ENCODE measurements around the gene TBCC. TPM values are rescaled to one million over a fixed set of nuclear protein-coding genes. Genes with fewer than 3 reads are reported as not detected.

Gene TBCC
- total and polyA plus RNA-seq, 10 of the 15 experiments (the other 5 are each of a cell fraction or from before 2014, with no cell fraction given): 2.5 to 41.9 (median 20.3) TPM

DNA sequence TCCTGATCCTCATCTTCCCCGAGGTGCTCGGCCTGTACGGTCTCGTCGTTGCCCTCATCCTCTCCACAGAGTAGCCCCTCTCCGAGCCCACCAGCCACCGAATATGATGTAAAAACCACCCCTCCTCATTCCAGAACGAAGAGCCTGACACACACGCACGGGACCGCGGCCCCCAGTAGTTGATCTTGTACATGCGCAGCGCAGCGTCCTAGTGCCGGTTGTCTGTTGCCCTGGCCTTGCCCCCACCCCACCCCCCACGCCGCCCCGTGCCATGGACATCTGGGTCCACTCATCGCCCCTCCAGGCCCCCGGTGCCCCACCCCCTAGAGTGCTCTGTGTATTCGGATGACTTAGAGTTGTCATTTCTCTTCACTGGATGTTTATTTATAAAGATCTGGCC, 18.3 kb downstream of the TBCC start:
- no peak overlapping the region for H3K27ac ChIP-seq (ENCODE audit: control insufficient read depth, insufficient read depth)
- H3K9ac ChIP-seq (ENCODE audit: control insufficient read depth, insufficient read depth, low read length): no peak overlapping the region
- SMC1A ChIA-PET (ENCODE audit: uncharacterized antibody, unreplicated experiment): interaction anchor here (0.6 to 4.1 kb wide), 9 partner anchors 18 to 171 kb away, joined by 3 to 59 read pairs (median 4); partner anchors contain the start of genes RPL7L1 and TBCC
- WGBS (ENCODE audit: insufficient coverage, insufficient replicate concordance, low lambda C conversion rate, missing lambda C conversion rate): 99% methylated on average over 17 of the region's 22 CpGs
- H3K4me1 ChIP-seq (ENCODE audit: control insufficient read depth, insufficient read depth, low read length): peaks cover 10% of the 10 kb centered on the region; the same call in 1 of the 2 replicates
- no peaks in the 10 kb centered on the region for H3K36me3 ChIP-seq (ENCODE audit: control insufficient read depth in 2 of 2, insufficient read depth in 2 of 2, low read length in 1 of 2)
- no peaks in the 10 kb centered on the region for H3K27me3 ChIP-seq (replicated peaks in 1 of 2; ENCODE audit: control insufficient read depth in 2 of 2, insufficient read depth in 2 of 2, low read length in 1 of 2)
- ATAC-seq (no peak), DNase-seq (ENCODE audit: low read depth, low spot score) (no peak), FAIRE-seq (no peak)
- peak overlapping the region; percentile 89; the same call in 1 of the 2 replicates for H3K4me2 ChIP-seq (ENCODE audit: control insufficient read depth, insufficient read depth)
- H4K20me1 ChIP-seq (ENCODE audit: control insufficient read depth, insufficient read depth): no peaks in the 10 kb centered on the region
- no peaks in the 10 kb centered on the region for H3K9me3 ChIP-seq (replicated peaks; ENCODE audit: control insufficient read depth, insufficient read depth, low read length)
- RAD21 ChIA-PET (ENCODE audit: unreplicated experiment): interaction anchor here (1.5 to 2.5 kb wide), 5 partner anchors 18 to 149 kb away, joined by 3 to 46 read pairs (median 6); partner anchors contain the start of gene TBCC
- in situ Hi-C loops (cut with MboI) (loop anchor here (5.0 kb wide), 1 partner anchor 150 kb away; the partner anchor contains the start of gene RPL7L1), intact Hi-C loops (cut with micrococcal nuclease; ENCODE audit: unreplicated experiment) (loop anchor here (2.0 kb wide), 1 partner anchor 171 kb away; no protein-coding TSS in a partner anchor)
- no TSS peak for BruUV-seq (replicated peaks)
- TF ChIP-seq SP1 (IDR thresholded peaks at IDR 0.05; ENCODE audit: low read depth, low read length): no peak
- no peak for TF ChIP-seq YBX1 (IDR thresholded peaks at IDR 0.05)
- no peak for TF ChIP-seq RFX5 (IDR thresholded peaks at IDR 0.05; ENCODE audit: low read depth, low read length)
- no peak for TF ChIP-seq LARP7 (IDR thresholded peaks at IDR 0.05)
- TF ChIP-seq, protein P1, sequence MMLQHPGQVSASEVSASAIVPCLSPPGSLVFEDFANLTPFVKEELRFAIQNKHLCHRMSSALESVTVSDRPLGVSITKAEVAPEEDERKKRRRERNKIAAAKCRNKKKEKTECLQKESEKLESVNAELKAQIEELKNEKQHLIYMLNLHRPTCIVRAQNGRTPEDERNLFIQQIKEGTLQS (IDR thresholded peaks at IDR 0.05; ENCODE audit: borderline replicate concordance, extremely low read depth, low read depth, low read length): no peak
- TF ChIP-seq CBFB (IDR thresholded peaks at IDR 0.05; ENCODE audit: low read depth): no peak
- TF ChIP-seq, protein P2, sequence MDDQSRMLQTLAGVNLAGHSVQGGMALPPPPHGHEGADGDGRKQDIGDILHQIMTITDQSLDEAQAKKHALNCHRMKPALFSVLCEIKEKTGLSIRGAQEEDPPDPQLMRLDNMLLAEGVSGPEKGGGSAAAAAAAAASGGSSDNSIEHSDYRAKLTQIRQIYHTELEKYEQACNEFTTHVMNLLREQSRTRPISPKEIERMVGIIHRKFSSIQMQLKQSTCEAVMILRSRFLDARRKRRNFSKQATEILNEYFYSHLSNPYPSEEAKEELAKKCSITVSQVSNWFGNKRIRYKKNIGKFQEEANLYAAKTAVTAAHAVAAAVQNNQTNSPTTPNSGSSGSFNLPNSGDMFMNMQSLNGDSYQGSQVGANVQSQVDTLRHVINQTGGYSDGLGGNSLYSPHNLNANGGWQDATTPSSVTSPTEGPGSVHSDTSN (IDR thresholded peaks at IDR 0.05; ENCODE audit: insufficient replicate concordance, low read depth, low read length): no peak
- no peak for TF ChIP-seq WRNIP1 (IDR thresholded peaks at IDR 0.05; ENCODE audit: borderline replicate concordance, low read depth, low read length)
- TF ChIP-seq ZNF622 (IDR thresholded peaks at IDR 0.05): no peak
- TF ChIP-seq, protein P3, sequence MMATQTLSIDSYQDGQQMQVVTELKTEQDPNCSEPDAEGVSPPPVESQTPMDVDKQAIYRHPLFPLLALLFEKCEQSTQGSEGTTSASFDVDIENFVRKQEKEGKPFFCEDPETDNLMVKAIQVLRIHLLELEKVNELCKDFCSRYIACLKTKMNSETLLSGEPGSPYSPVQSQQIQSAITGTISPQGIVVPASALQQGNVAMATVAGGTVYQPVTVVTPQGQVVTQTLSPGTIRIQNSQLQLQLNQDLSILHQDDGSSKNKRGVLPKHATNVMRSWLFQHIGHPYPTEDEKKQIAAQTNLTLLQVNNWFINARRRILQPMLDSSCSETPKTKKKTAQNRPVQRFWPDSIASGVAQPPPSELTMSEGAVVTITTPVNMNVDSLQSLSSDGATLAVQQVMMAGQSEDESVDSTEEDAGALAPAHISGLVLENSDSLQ (IDR thresholded peaks at IDR 0.05): no peak
- no peak for TF ChIP-seq POU2F2 (IDR thresholded peaks at IDR 0.05; ENCODE audit: borderline replicate concordance, low read depth, low read length)
- no peak for TF ChIP-seq MEF2A (IDR thresholded peaks at IDR 0.05; ENCODE audit: insufficient read depth, low read depth, low read length)
- no peak for TF ChIP-seq CHD4 (IDR thresholded peaks at IDR 0.05)
- TF ChIP-seq MXI1 (IDR thresholded peaks at IDR 0.05; ENCODE audit: low read depth, low read length): no peak
- TF ChIP-seq, protein P4, sequence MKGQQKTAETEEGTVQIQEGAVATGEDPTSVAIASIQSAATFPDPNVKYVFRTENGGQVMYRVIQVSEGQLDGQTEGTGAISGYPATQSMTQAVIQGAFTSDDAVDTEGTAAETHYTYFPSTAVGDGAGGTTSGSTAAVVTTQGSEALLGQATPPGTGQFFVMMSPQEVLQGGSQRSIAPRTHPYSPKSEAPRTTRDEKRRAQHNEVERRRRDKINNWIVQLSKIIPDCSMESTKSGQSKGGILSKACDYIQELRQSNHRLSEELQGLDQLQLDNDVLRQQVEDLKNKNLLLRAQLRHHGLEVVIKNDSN (IDR thresholded peaks at IDR 0.05; ENCODE audit: borderline replicate concordance, extremely low read length, insufficient read depth, low read depth, low read length): no peak
- TF ChIP-seq RAD21 (IDR thresholded peaks at IDR 0.05; ENCODE audit: insufficient read depth, low read depth, low read length): no peak
- no peaks in the 10 kb centered on the region for H3K79me2 ChIP-seq (ENCODE audit: control insufficient read depth, insufficient read depth, low read length)
- H2AFZ ChIP-seq (ENCODE audit: control insufficient read depth, low read depth, low read length): peak overlapping the region; percentile 98
- CTCF ChIA-PET: interaction anchor here (1.0 to 3.9 kb wide), 9 partner anchors 14 to 173 kb away, joined by 3 to 99 read pairs (median 10); partner anchors contain the start of genes RPL7L1 and TBCC
- H3K4me3 ChIP-seq: no peak overlapping the region
- POLR2A ChIA-PET: interaction anchor here (1.3 to 2.2 kb wide), 2 partner anchors 15 to 21 kb away, joined by 3 to 7 read pairs; no protein-coding TSS in a partner anchor
